Prostate gland (tissue), 2 donors: ENCODE measurements around the gene C1QTNF5.

ENCODE experiments used
- CTCF ChIP-seq, 4 experiments: fragments of 200-600 bp in 2 of 4; fragments of 450-650 bp in 2 of 4; sonication (generic) in 2 of 4; IDR thresholded peaks; 1 replicate in 3 of 4; 2 replicates in 1 of 4; pipeline ENCODE4 v1.5.1; 2016 to 2019; ENCODE audit warnings: antibody characterized with exemption in 4 of 4, mild to moderate bottlenecking in 2 of 4, moderate library complexity in 2 of 4
- POLR2A ChIP-seq: fragments of 450-650 bp; IDR thresholded peaks from one replicate; pipeline ENCODE4 v1.6.1; 2016; ENCODE audit warnings: antibody characterized with exemption, mild to moderate bottlenecking
- POLR2AphosphoS5 ChIP-seq: sonication (generic); formaldehyde crosslinking; IDR thresholded peaks from one replicate; pipeline ENCODE4 v1.6.1; 2017; ENCODE audit warnings: antibody characterized with exemption

- no peak for TF ChIP-seq POLR2AphosphoS5
- TF ChIP-seq CTCF (IDR thresholded peaks at IDR 0.05), result no peak
- TF ChIP-seq POLR2A, result no peak
Observed at GRCh38 chr11:119290894-119291497, 49.7 kb downstream of the C1QTNF5 start.
